ENCODE data around the gene ARHGAP23.

GRCh38 chr17:38416840-38417209 is 11.4 kb upstream of the ARHGAP23 start:
- no peak for TF ChIP-seq REST (IDR thresholded peaks at IDR 0.05; ENCODE audit: low read depth)
- TF ChIP-seq YY1 (IDR thresholded peaks at IDR 0.05; ENCODE audit: low read depth) = no peak
- TF ChIP-seq TEAD4 (IDR thresholded peaks at IDR 0.05) = no peak
- TF ChIP-seq TCF12 (IDR thresholded peaks at IDR 0.05; ENCODE audit: low read depth) = no peak
- TF ChIP-seq TAF1 (IDR thresholded peaks at IDR 0.05; ENCODE audit: low read depth) = no peak
- TF ChIP-seq MAX (IDR thresholded peaks at IDR 0.05) = no peak
- no peak for TF ChIP-seq NFIC (IDR thresholded peaks at IDR 0.05)
- 0 out of 2 replicates have a peak, but pooled peaks have one; percentile 25 for TF ChIP-seq CEBPB (IDR thresholded peaks at IDR 0.05)
- no peak for TF ChIP-seq EGR1 (IDR thresholded peaks at IDR 0.05)
- no peak for TF ChIP-seq RAD21 (IDR thresholded peaks at IDR 0.05; ENCODE audit: low read depth)
- no peak for TF ChIP-seq EP300 (IDR thresholded peaks at IDR 0.05; ENCODE audit: borderline replicate concordance)
- TF ChIP-seq FOXM1 (IDR thresholded peaks at IDR 0.05; ENCODE audit: borderline replicate concordance, low read depth) = no peak
